Kidney epithelial cell (primary cell): ENCODE measurements around the gene TNIP1. TPM values are rescaled to one million over a fixed set of nuclear protein-coding genes. Genes with fewer than 3 reads are reported as not detected.

Source experiments
- DNase-seq: peaks from one replicate; pipeline ENCODE4 v3.0.0-alpha.2; 2010; ENCODE audit warnings: low read depth
- H3K27me3 ChIP-seq: 2 replicates; pipeline ENCODE4 v1.6.0; 2011; ENCODE audit warnings: low read length; ENCODE audit not compliant: control insufficient read depth, insufficient read depth
- H3K36me3 ChIP-seq: 2 replicates; pipeline ENCODE4 v1.5.1; 2011; ENCODE audit warnings: low read length; ENCODE audit not compliant: control insufficient read depth, insufficient read depth
- H3K4me3 ChIP-seq: 2 replicates; pipeline ENCODE4 v1.5.1; 2011; ENCODE audit warnings: low read depth, mild to moderate bottlenecking, control low read depth, low read length
- total RNA-seq: library from RNA; depleted of rRNA; stranded (reverse); fragments of >200 nt; gene quantifications from 2 replicates; pipeline ENCODE4 v1.2.3, GENCODE V29; 2015
- TF ChIP-seq, protein P1 (sequence below): IDR thresholded peaks from 2 replicates; pipeline ENCODE4 v1.5.1; 2011; ENCODE audit warnings: mild to moderate bottlenecking, moderate library complexity, low read length, control low read depth, inconsistent platforms; ENCODE audit not compliant: insufficient read depth, poor library complexity, severe bottlenecking

Gene TNIP1
- total RNA-seq, 1 donor from 2014 or later = 454 TPM

DNA sequence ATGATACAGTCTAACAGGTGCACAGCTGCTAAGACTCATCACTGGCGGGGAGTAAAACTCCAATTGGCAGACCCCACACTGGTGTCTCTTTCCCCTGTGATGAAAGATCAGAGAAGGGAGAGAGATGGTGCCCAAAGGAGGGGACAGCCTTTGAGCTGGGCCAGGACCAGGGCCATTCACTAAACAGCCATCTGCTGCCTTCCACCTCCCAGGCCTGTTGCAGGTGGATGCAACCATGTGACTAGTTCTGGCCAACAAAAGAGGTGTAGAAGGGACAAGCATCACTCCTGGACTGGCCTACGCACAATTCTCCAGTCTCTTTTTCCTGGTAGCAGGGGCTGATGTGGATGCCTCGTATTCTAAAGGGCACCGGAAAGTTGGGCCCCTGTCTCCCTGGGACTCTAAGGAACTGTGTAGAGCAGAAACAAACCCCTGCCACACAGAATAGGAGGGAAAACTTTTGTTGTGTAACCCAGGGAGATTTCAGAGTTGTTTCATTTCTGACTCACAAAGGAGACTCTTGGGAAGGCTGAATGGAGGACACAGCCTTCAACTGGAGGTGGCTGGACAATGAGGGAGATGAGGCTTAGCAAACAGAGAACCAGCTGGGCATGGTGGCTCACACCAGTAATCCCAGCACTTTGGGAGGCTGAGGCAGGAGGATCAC lies 26.9 kb downstream of the TNIP1 start:
- DNase-seq = no peak
- peaks cover 1% of the 10 kb centered on the region for H3K36me3 ChIP-seq
- no peak overlapping the region for H3K4me3 ChIP-seq

DNA sequence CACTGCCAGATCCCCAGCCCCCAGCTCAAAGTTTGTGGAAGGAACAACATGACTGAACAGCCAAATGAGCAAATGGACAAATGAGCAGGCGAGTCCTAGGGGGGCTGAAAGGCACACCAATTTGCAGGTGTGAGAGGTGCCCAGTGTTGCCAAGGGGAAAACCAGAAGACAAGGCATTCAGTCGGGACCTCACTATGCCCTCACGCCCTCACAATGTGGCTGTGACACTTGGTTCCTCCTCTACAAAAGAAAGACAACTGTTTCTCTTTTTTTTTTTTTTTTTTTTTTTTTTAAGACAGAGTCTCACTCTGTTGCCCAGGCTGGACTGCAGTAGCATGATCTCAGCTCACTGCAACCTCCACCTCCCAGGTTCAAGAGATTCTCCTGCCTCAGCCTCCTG lies 28.0 kb downstream of the TNIP1 start:
- TF ChIP-seq, protein P1, sequence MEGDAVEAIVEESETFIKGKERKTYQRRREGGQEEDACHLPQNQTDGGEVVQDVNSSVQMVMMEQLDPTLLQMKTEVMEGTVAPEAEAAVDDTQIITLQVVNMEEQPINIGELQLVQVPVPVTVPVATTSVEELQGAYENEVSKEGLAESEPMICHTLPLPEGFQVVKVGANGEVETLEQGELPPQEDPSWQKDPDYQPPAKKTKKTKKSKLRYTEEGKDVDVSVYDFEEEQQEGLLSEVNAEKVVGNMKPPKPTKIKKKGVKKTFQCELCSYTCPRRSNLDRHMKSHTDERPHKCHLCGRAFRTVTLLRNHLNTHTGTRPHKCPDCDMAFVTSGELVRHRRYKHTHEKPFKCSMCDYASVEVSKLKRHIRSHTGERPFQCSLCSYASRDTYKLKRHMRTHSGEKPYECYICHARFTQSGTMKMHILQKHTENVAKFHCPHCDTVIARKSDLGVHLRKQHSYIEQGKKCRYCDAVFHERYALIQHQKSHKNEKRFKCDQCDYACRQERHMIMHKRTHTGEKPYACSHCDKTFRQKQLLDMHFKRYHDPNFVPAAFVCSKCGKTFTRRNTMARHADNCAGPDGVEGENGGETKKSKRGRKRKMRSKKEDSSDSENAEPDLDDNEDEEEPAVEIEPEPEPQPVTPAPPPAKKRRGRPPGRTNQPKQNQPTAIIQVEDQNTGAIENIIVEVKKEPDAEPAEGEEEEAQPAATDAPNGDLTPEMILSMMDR = no peak
- peaks cover 3% of the 10 kb centered on the region for H3K36me3 ChIP-seq
- no peak for DNase-seq
- no peaks in the 10 kb centered on the region for H3K27me3 ChIP-seq
- H3K4me3 ChIP-seq = no peak overlapping the region

More for the DNA sequence above, 26.9 kb downstream of the TNIP1 start:
- H3K27me3 ChIP-seq = no peaks in the 10 kb centered on the region
- TF ChIP-seq, protein P1 = no peak

DNA sequence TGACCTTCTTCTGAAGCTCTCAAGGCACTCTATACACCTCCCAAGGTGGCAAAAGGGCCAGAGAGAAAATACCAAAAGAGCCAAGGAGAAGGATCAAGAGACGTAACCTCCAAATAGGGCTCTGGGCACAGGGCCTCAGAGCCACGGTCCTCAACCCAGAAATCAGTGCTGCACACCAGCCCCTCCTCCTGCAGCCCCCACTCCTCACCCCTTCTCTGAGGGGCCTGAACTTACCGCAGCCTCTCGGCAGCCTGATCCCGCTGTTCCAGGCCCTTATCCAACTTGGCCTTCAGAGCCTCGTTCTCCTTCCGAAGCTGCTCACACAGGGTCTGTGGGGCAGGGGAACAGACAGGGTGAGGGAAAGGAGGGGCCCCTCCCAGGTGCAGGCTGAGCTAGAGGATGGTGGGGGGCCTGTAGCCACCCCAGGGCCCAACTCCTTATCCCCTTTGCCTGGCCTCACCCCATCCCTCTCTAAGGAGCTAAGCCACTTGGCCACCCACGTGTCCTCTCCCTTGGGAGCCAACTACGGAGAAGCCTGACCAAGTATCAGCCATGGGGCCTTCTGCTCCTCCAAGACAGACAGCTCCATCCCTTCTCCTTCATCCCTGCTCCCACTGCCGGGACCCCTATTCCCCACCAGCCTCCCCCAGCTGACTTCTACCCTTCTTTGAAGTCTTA lies 28.8 kb downstream of the TNIP1 start:
- TF ChIP-seq, protein P1 = no peak
- H3K36me3 ChIP-seq = peaks cover 3% of the 10 kb centered on the region

DNA sequence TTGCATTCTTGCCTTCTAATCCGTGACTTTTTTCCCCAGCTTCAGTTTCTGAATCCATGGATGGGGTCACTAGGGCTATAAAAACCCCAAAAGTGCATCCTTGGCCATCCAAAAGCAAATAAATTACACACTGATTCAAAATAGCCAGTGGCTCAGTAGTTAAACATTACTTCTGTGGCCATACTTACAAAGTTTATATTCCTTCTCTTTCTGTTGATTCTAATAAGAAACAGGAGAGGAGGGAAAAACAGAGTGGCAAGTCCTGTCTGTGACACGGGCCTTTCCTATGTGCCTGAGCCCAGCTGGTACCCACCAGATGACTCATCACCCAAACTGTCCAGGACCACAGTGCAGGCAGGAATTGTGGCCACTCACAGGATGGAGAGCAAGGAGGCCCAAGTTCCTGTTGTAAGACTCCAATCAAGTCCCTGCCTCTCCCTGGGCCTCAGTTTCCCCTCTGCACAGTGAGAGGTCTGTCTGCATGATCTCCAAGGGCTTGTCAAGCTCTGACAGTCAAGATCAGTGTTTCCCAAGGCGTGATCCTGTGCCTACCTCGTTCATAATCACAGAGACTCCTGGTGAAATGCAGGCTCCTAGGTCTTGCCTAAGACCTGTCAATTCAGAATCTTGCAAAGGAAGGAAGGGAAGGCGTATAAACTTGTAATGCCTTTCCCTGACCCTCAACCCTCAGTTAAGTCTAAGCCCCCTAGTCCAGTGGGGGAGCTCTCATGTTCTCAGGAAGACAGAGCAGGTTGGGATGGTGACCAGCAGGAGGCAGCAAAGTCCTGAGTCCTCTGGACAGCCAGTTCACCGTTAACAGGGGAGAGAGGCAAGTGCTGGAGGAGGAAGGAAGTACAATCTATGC lies 29.5 kb downstream of the TNIP1 start:
- TF ChIP-seq, protein P1 = peak; percentile 86
- H3K4me3 ChIP-seq = no peak overlapping the region
- H3K27me3 ChIP-seq = no peaks in the 10 kb centered on the region
- DNase-seq = no peak
- peaks cover 3% of the 10 kb centered on the region for H3K36me3 ChIP-seq

More for the DNA sequence above, 28.8 kb downstream of the TNIP1 start:
- no peak for DNase-seq
- no peak overlapping the region for H3K4me3 ChIP-seq
- no peaks in the 10 kb centered on the region for H3K27me3 ChIP-seq

DNA sequence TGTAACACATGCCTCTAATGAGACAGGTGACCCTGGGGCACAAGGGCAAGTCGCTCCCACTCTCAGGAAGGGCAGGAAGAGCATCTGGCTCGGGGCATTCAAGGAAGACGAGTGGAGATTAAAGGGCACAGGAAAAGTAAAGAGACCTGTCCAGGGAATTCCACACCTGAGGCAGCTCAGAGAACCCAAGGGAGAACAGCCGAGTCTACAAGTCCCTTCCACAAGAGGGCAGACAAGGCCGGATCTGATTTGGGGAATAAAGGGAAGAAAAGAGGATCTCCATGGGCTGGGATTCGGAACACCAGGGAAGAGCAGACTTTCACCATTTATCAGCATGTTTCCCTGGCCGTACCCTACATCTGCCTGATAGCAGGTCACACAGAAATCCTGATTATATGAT lies 32.3 kb downstream of the TNIP1 start:
- peaks cover 4% of the 10 kb centered on the region for H3K36me3 ChIP-seq
- DNase-seq = no peak
- no peaks in the 10 kb centered on the region for H3K27me3 ChIP-seq
- TF ChIP-seq, protein P1 = peak; percentile 43
- no peak overlapping the region for H3K4me3 ChIP-seq
